ENCODE data around the gene ADIPOR1. TPM values are rescaled to one million over a fixed set of nuclear protein-coding genes. Genes with fewer than 3 reads are reported as not detected.
"Not testable (repeated sequence)": the region's sequence is repeated elsewhere in the genome, so short reads cannot be mapped to it uniquely, and the experiment has no call there.

The ADIPOR1 gene
- 38.0 to 39.1 TPM (median 38.4 TPM) in 3 replicates for total RNA-seq

GRCh38 chr1:202957733-202958543 lies at the start of gene ADIPOR1:
ADIPOR1 (minus strand) TSS chr1:202958312; CDS start chr1:202951070, 7,242 bp downstream.
- H3K4me1 Mint-ChIP-seq: peaks cover 21% of the 10 kb centered on the region
- no peaks in the 10 kb centered on the region for H3K27me3 Mint-ChIP-seq (ENCODE audit: low read depth)
- no peak for TF ChIP-seq CTCF (IDR thresholded peaks at IDR 0.05; ENCODE audit: unreplicated experiment)
- H3K27ac Mint-ChIP-seq: peak within 1 kb of the TSS; percentile 89
- DNase-seq (ENCODE audit: low spot score in 2 of 2, unreplicated experiment in 2 of 2): peak; percentile 81 to 91
- no peaks in the 10 kb centered on the region for H3K9me3 Mint-ChIP-seq
- peak within 1 kb of the TSS; percentile 82 for H3K4me3 Mint-ChIP-seq
- H3K36me3 Mint-ChIP-seq: no peaks in the 10 kb centered on the region

- peak within 1 kb of the TSS; percentile 99 for H3K27ac Mint-ChIP-seq
- no peak for TF ChIP-seq CTCF (IDR thresholded peaks at IDR 0.05; ENCODE audit: unreplicated experiment)
These were observed 49.1 kb upstream of the ADIPOR1 start, which contains the start of gene TMEM183A for GRCh38 chr1:203006948-203007871. TMEM183A (plus strand) TSS chr1:203007374; CDS start chr1:203007466, 92 bp downstream.

GRCh38 chr1:203005395-203006142 lies 47.5 kb upstream of the ADIPOR1 start:
- Mint-ChIP-seq H3K27ac (peak overlapping the region; percentile 98), H3K4me1 (peaks cover 18% of the 10 kb centered on the region), H3K4me3 (peak overlapping the region; percentile 95)
- not testable (repeated sequence) for DNase-seq (ENCODE audit: low spot score in 2 of 2, unreplicated experiment in 2 of 2); H3K9me3 Mint-ChIP-seq; H3K27me3 Mint-ChIP-seq (ENCODE audit: low read depth); H3K36me3 Mint-ChIP-seq

More at GRCh38 chr1:203006948-203007871, 49.1 kb upstream of the ADIPOR1 start, which contains the start of gene TMEM183A:
- Mint-ChIP-seq H3K9me3 (peaks cover 7% of the 10 kb centered on the region), H3K27me3 (ENCODE audit: low read depth) (no peaks in the 10 kb centered on the region), H3K4me3 (peak within 1 kb of the TSS; percentile 95), H3K36me3 (peaks cover 13% of the 10 kb centered on the region), H3K4me1 (peaks cover 18% of the 10 kb centered on the region)
- peak; percentile 91 to 94 for DNase-seq (ENCODE audit: low spot score in 2 of 2, unreplicated experiment in 2 of 2)

- Mint-ChIP-seq H3K27ac (no peak overlapping the region), H3K9me3 (no peaks in the 10 kb centered on the region), H3K4me1 (peaks cover 9% of the 10 kb centered on the region), H3K36me3 (no peaks in the 10 kb centered on the region), H3K4me3 (no peak overlapping the region), H3K27me3 (ENCODE audit: low read depth) (peaks cover 10% of the 10 kb centered on the region)
- no peak for DNase-seq (ENCODE audit: low spot score in 2 of 2, unreplicated experiment in 2 of 2)
- TF ChIP-seq CTCF (IDR thresholded peaks at IDR 0.05; ENCODE audit: unreplicated experiment): no peak
These were observed 44.8 kb upstream of the ADIPOR1 start for GRCh38 chr1:203002951-203003350.

GRCh38 chr1:203001986-203002385 lies 43.9 kb upstream of the ADIPOR1 start:
- no peak overlapping the region for H3K27ac Mint-ChIP-seq
- H3K4me1 Mint-ChIP-seq: peaks cover 6% of the 10 kb centered on the region
- DNase-seq (ENCODE audit: low spot score in 2 of 2, unreplicated experiment in 2 of 2): no peak
- no peak overlapping the region for H3K4me3 Mint-ChIP-seq
- H3K9me3 Mint-ChIP-seq: no peaks in the 10 kb centered on the region
- no peaks in the 10 kb centered on the region for H3K36me3 Mint-ChIP-seq
- TF ChIP-seq CTCF (IDR thresholded peaks at IDR 0.05; ENCODE audit: unreplicated experiment): no peak
- peaks cover 19% of the 10 kb centered on the region for H3K27me3 Mint-ChIP-seq (ENCODE audit: low read depth)
